ENCODE data around the gene DNM2. TPM values are rescaled to one million over a fixed set of nuclear protein-coding genes. Genes with fewer than 3 reads are reported as not detected.

Gene DNM2
- total and polyA plus RNA-seq, 9 of the 15 experiments (the other 6 are each of a cell fraction or from before 2014, with no cell fraction given), result 2.2 to 161 (median 72.6) TPM

GRCh38 chr19:10871711-10872545, 154.0 kb downstream of the DNM2 start:
- BruUV-seq (replicated peaks), result no TSS peak
- peaks cover 16 to 45% of the 10 kb centered on the region in 2 experiments for H3K4me1 ChIP-seq (replicated peaks in 1 of 2; ENCODE audit: control insufficient read depth in 2 of 2, insufficient read depth in 2 of 2, low read length in 2 of 2)
- TF ChIP-seq HDAC2 (IDR thresholded peaks at IDR 0.05), result no peak
- TF ChIP-seq ARID1B (IDR thresholded peaks at IDR 0.05), result no peak
- TF ChIP-seq RBM22 (IDR thresholded peaks at IDR 0.05; ENCODE audit: low read depth, low read length, poor library complexity, severe bottlenecking), result no peak
- TF ChIP-seq MCM5 (IDR thresholded peaks at IDR 0.05; ENCODE audit: low read depth), result no peak
- peak; percentile 43; the same call in 1 of the 2 replicates for TF ChIP-seq L3MBTL2 (IDR thresholded peaks at IDR 0.05)
- peak; percentile 37 for TF ChIP-seq PCBP1 (IDR thresholded peaks at IDR 0.05; ENCODE audit: low read depth, low read length, poor library complexity, severe bottlenecking)
- no peak for TF ChIP-seq ZNF644 (tag; IDR thresholded peaks at IDR 0.05; ENCODE audit: low read depth)
- no peak for TF ChIP-seq E2F3 (CRISPR knock-in tag; IDR thresholded peaks at IDR 0.05)
- TF ChIP-seq ZNF778 (CRISPR knock-in tag; IDR thresholded peaks at IDR 0.05), result no peak
- TF ChIP-seq ATF4 (CRISPR knock-in tag; IDR thresholded peaks at IDR 0.05), result no peak
- no peak for TF ChIP-seq CREM (IDR thresholded peaks at IDR 0.05; ENCODE audit: low read depth)
- no peak for TF ChIP-seq NFE2L1 (tag; IDR thresholded peaks at IDR 0.05; ENCODE audit: borderline replicate concordance, low read depth)
- TF ChIP-seq MYNN (IDR thresholded peaks at IDR 0.05), result no peak
- no peak for TF ChIP-seq MYNN (CRISPR knock-in tag; IDR thresholded peaks at IDR 0.05)
- no peak for TF ChIP-seq GABPB1 (CRISPR knock-in tag; IDR thresholded peaks at IDR 0.05)
- no peak for TF ChIP-seq ZNF76 (CRISPR knock-in tag; IDR thresholded peaks at IDR 0.05; ENCODE audit: borderline replicate concordance)
- no peak for TF ChIP-seq CHAMP1 (IDR thresholded peaks at IDR 0.05)
- TF ChIP-seq PHB2 (IDR thresholded peaks at IDR 0.05; ENCODE audit: low read depth), result no peak
- TF ChIP-seq FOXP1 (CRISPR knock-in tag; IDR thresholded peaks at IDR 0.05), result peak; percentile 65; the same call in 1 of the 2 replicates
- TF ChIP-seq RBM15 (IDR thresholded peaks at IDR 0.05; ENCODE audit: insufficient read depth, low read length), result no peak

More at GRCh38 chr19:10871711-10872545, 154.0 kb downstream of the DNM2 start:
- FAIRE-seq (no peak), ATAC-seq (peak; percentile 3; the same call in 2 of the 3 replicates), DNase-seq (ENCODE audit: extremely low read depth in 1 of 4, low spot score in 3 of 4) (peak in 3 of 4 experiments; percentile 49 to 74 (median 67))
- intact Hi-C loops (cut with micrococcal nuclease), result loop anchor here (5.0 kb wide), 1 partner anchor 55 kb away; the partner anchor contains the start of genes TIMM29 and YIPF2
- POLR2A ChIA-PET, result interaction anchor here (0.6 to 1.2 kb wide), 4 partner anchors 10 to 56 kb away, joined by 3 to 4 read pairs (median 3); no protein-coding TSS in a partner anchor
- Histone ChIP-seq H3K27ac (ENCODE audit: extremely low read depth, low read depth, low read length) (peak overlapping the region; percentile 87), H4K20me1 (replicated peaks; ENCODE audit: control insufficient read depth, insufficient read depth, low read length) (no peaks in the 10 kb centered on the region), H3K9me3 (replicated peaks; ENCODE audit: control insufficient read depth, insufficient read depth, low read depth, low read length) (no peaks in the 10 kb centered on the region), H3K36me3 (ENCODE audit: control insufficient read depth, insufficient read depth, low read length) (peaks cover 19% of the 10 kb centered on the region; the same call in 2 of the 3 replicates), H3K9me1 (ENCODE audit: control insufficient read depth, insufficient read depth, low read length) (no peaks in the 10 kb centered on the region), H3K27me3 (ENCODE audit: control insufficient read depth in 2 of 2, insufficient read depth in 2 of 2, low read length in 2 of 2) (no peaks in the 10 kb centered on the region), H3K4me2 (ENCODE audit: insufficient read depth, low read length) (peak overlapping the region; percentile 84), H3K9ac (ENCODE audit: insufficient read depth in 1 of 2, low read depth in 2 of 2, low read length in 2 of 2) (peak overlapping the region; percentile 77 to 93), H3K79me2 (ENCODE audit: control insufficient read depth, insufficient read depth, low read length) (peaks cover 52% of the 10 kb centered on the region), H3K4me3 (peak overlapping the region; percentile 98), H2AFZ (ENCODE audit: low read depth, low read length) (0 out of 2 replicates have a peak overlapping the region, but pooled peaks have one; percentile 40)
- WGBS (ENCODE audit: insufficient coverage, low coverage, missing lambda C conversion rate), result 1% methylated on average over 27 of the region's 90 CpGs
- CTCF ChIA-PET (ENCODE audit: low intra/inter-chr PET ratio), result interaction anchor here (0.6 kb wide), 1 partner anchor 84 kb away, joined by 5 read pairs; no protein-coding TSS in a partner anchor
- in situ Hi-C loops (cut with MboI), result no loop called here
